K562 (cell line): ENCODE results near the gene TP53I13. TPM values are rescaled to one million over a fixed set of nuclear protein-coding genes. Genes with fewer than 3 reads are reported as not detected.

Source experiments
- CBFA2T3 ChIP-seq: fragments of 450-650 bp; IDR thresholded peaks from 2 replicates; pipeline ENCODE4 v1.6.1; 2017
- E2F6 ChIP-seq, 2 experiments: IDR thresholded peaks; 2 replicates each; pipeline ENCODE4 v1.6.1; 2011; ENCODE audit warnings: borderline replicate concordance in 1 of 2, control low read depth in 1 of 2, low read depth in 1 of 2, low read length in 1 of 2, mild to moderate bottlenecking in 1 of 2, mixed read lengths in 1 of 2, moderate library complexity in 1 of 2; ENCODE audit not compliant: insufficient read depth in 1 of 2, insufficient read length in 1 of 2, poor library complexity in 1 of 2, severe bottlenecking in 1 of 2; ENCODE audit errors: extremely low read depth in 1 of 2
- ESRRA ChIP-seq: fragments of 450-650 bp; IDR thresholded peaks from 2 replicates; pipeline ENCODE4 v1.6.1; 2014; ENCODE audit warnings: low read depth, mild to moderate bottlenecking, moderate library complexity, borderline replicate concordance
- GTF2B ChIP-seq: IDR thresholded peaks from 2 replicates; pipeline ENCODE4 v1.6.1; 2011; ENCODE audit not compliant: insufficient read length; ENCODE audit errors: extremely low read depth
- MXD1 ChIP-seq: fragments of 250-450 bp; sonication (Bioruptor Pico); IDR thresholded peaks from 2 replicates; pipeline ENCODE4 v1.8.0; 2021; ENCODE audit warnings: borderline replicate concordance, mild to moderate bottlenecking, moderate library complexity; ENCODE audit not compliant: poor library complexity, severe bottlenecking
- MYC ChIP-seq, 2 experiments: fragments of 250-450 bp in 1 of 2; sonication (Bioruptor Pico) in 1 of 2; IDR thresholded peaks; 2 replicates each; pipeline versions ENCODE4 v1.5.1 to v1.6.1; 2012 to 2021; ENCODE audit warnings: low read depth in 2 of 2, borderline replicate concordance in 1 of 2, improper control_type of control experiment in 1 of 2, low read length in 1 of 2, mild to moderate bottlenecking in 1 of 2, moderate library complexity in 1 of 2
- POLR2G ChIP-seq: fragments of 200-400 bp; formaldehyde crosslinking; IDR thresholded peaks from 2 replicates; pipeline ENCODE4 v1.6.1; 2017; ENCODE audit warnings: low read depth, mild to moderate bottlenecking, antibody characterized with exemption, low read length, moderate library complexity
- RBFOX2 ChIP-seq: fragments of 200-400 bp; formaldehyde crosslinking; IDR thresholded peaks from 2 replicates; pipeline ENCODE4 v1.6.1; 2017; ENCODE audit warnings: low read depth, mild to moderate bottlenecking, low read length, moderate library complexity
- TBP ChIP-seq: optimal IDR thresholded peaks from 2 replicates; pipeline ENCODE3; 2011; ENCODE audit warnings: low read depth, low read length, improper control_type of control experiment
- ZBTB7A ChIP-seq: IDR thresholded peaks from 2 replicates; pipeline ENCODE4 v1.6.1; 2011; ENCODE audit warnings: low read depth, mild to moderate bottlenecking, low read length, moderate library complexity, borderline replicate concordance; ENCODE audit not compliant: control insufficient read depth
- ZNF3 ChIP-seq: fragments of 250-450 bp; sonication (Bioruptor Pico); IDR thresholded peaks from 2 replicates; pipeline ENCODE4 v1.5.0; 2021; ENCODE audit warnings: mild to moderate bottlenecking, moderate library complexity
- ZNF551 ChIP-seq: fragments of 250-450 bp; sonication (Bioruptor Pico); IDR thresholded peaks from 2 replicates; pipeline ENCODE4 v1.5.0; 2021; ENCODE audit warnings: mild to moderate bottlenecking, moderate library complexity
- polyA plus RNA-seq, 8 experiments: library from polyadenylated mRNA; depleted of rRNA in 4 of 8; stranded (reverse) in 5 of 8; unstranded in 3 of 8; fragments of >200 nt; fragmentation: Nextera tagmentation in 2 of 8; fragmentation: Illumina TruSeq in 1 of 8; extraction: Ambion mirVana in 2 of 8; extraction: Trizol in 1 of 8; gene quantifications; 2 replicates each; pipeline versions ENCODE4 v1.2.1 to v1.2.3, GENCODE V29; 2011 to 2014; ENCODE audit warnings: inconsistent platforms in 1 of 8, missing spikeins in 1 of 8
- total RNA-seq, 7 experiments: library from RNA; depleted of rRNA in 6 of 7; stranded (reverse); fragments of >200 nt in 6 of 7; fragmentation: Illumina TruSeq in 2 of 7; extraction: Trizol in 2 of 7; gene quantifications; 2 replicates each; pipeline versions ENCODE4 v1.2.1 to v1.2.3, GENCODE V29; 2011 to 2021; ENCODE audit warnings: low replicate concordance in 1 of 7

Gene TP53I13
- total and polyA plus RNA-seq, 9 of the 15 experiments (the other 6 are each of a cell fraction or from before 2014, with no cell fraction given), result 0.08 to 28.3 (median 9.1) TPM

GRCh38 chr17:29572691-29573557, 4.4 kb downstream of the TP53I13 start (continued):
- TF ChIP-seq POLR2G (peak; percentile 60; the same call in 1 of the 2 replicates), TBP (no peak), ZNF3 (no peak), E2F6 (IDR thresholded peaks at IDR 0.05; ENCODE audit: borderline replicate concordance in 1 of 2, extremely low read depth in 1 of 2, insufficient read depth in 1 of 2, insufficient read length in 1 of 2, low read depth in 1 of 2, low read length in 1 of 2, poor library complexity in 1 of 2, severe bottlenecking in 1 of 2) (peak; percentile 83 to 85), MYC (IDR thresholded peaks at IDR 0.05; ENCODE audit: low read depth, low read length) (peak; percentile 92), MYC (CRISPR knock-in tag; IDR thresholded peaks at IDR 0.05; ENCODE audit: borderline replicate concordance, low read depth) (no peak), RBFOX2 (peak; percentile 63), CBFA2T3 (no peak), ZBTB7A (peak; percentile 69; the same call in 1 of the 2 replicates), ESRRA (no peak), ZNF551 (no peak), MXD1 (CRISPR knock-in tag) (peak; percentile 13), GTF2B (no peak)
- TF ChIP-seq, all 486 proteins: peak for 29
